Stomach (tissue), 9 donors: ENCODE data around the gene C12orf76. TPM values are rescaled to one million over a fixed set of nuclear protein-coding genes. Genes with fewer than 3 reads are reported as not detected.
"Not testable (repeated sequence)": the region's sequence is repeated elsewhere in the genome, so short reads cannot be mapped to it uniquely, and the experiment has no call there.

ENCODE experiments used
- DNase-seq, 2 donors: peaks; one replicate each; pipeline versions ENCODE4 v3.0.0 to v3.0.0-alpha.2; 2013 to 2019
- H3K27ac ChIP-seq, 5 donors: fragments of 200-600 bp in 4 of 5; sonication (generic) in 4 of 5; one replicate each; pipeline ENCODE4 v1.5.1; 2013 to 2019; ENCODE audit warnings: mild to moderate bottlenecking in 1 of 5, moderate library complexity in 1 of 5
- H3K27me3 ChIP-seq, 3 donors: fragments of 200-600 bp; sonication (generic); one replicate each; pipeline ENCODE4 v1.5.1; 2017 to 2019; ENCODE audit warnings: mixed run types in 1 of 3
- H3K36me3 ChIP-seq, 4 donors: fragments of 200-600 bp; sonication (generic); 1 replicate in 3 of 4; 2 replicates in 1 of 4; pipeline ENCODE4 v1.5.1; 2016 to 2019
- H3K4me1 ChIP-seq, 4 donors: fragments of 200-600 bp; sonication (generic); one replicate each; pipeline ENCODE4 v1.5.1; 2016 to 2019
- H3K4me3 ChIP-seq, 4 donors: fragments of 200-600 bp; sonication (generic) in 3 of 4; one replicate each; pipeline ENCODE4 v1.5.1; 2016 to 2019; ENCODE audit warnings: mild to moderate bottlenecking in 1 of 4
- H3K9me3 ChIP-seq, 4 donors: fragments of 200-600 bp; sonication (generic); one replicate each; pipeline ENCODE4 v1.5.1; 2016 to 2019
- EP300 ChIP-seq: sonication (generic); formaldehyde crosslinking; IDR thresholded peaks from one replicate; pipeline ENCODE4 v1.6.1; 2017; ENCODE audit warnings: antibody characterized with exemption
- POLR2A ChIP-seq, 4 donors: fragments of 450-650 bp; IDR thresholded peaks; one replicate each; pipeline ENCODE4 v1.6.1; 2016; ENCODE audit warnings: antibody characterized with exemption in 4 of 4, control low read depth in 2 of 4, mild to moderate bottlenecking in 1 of 4, moderate library complexity in 1 of 4
- POLR2AphosphoS5 ChIP-seq, 3 donors: sonication (generic); formaldehyde crosslinking; IDR thresholded peaks; one replicate each; pipeline ENCODE4 v1.6.1; 2016; ENCODE audit warnings: antibody characterized with exemption in 3 of 3
- WGBS, 5 donors: extraction: QIAGEN DNeasy Blood & Tissue Kit in 3 of 5; methylation state at CpG; one replicate each; pipeline versions ENCODE4 v1.1.5 to v1.1.7; 2013 to 2018; 5-methylcytosine and 5-hydroxymethylcytosine counted together
- intact Hi-C: fragments of 100-400 bp; cut with DNase I; formaldehyde crosslinking; loops from one replicate; pipeline ENCODE4 v1.15.1; 2023; ENCODE audit warnings: low total_unique reads
- polyA plus RNA-seq, 3 donors: library from polyadenylated mRNA; stranded (reverse); fragments of 200-250 nt; gene quantifications; one replicate each; pipeline ENCODE4 v1.2.3, GENCODE V29; 2013
- total RNA-seq, 5 donors: library from RNA; depleted of rRNA; stranded (reverse); fragments of >200 nt; gene quantifications; one replicate each; pipeline versions ENCODE4 v1.1.0 to v1.2.3, GENCODE V29; 2014 to 2016
- TF ChIP-seq, protein P1 (sequence below), 7 experiments: fragments of 450-650 bp in 4 of 7; fragments of 200-600 bp in 3 of 7; sonication (generic) in 3 of 7; IDR thresholded peaks; one replicate each; pipeline ENCODE4 v1.5.1; 2016 to 2019; ENCODE audit warnings: antibody characterized with exemption in 7 of 7, control low read depth in 2 of 7, mild to moderate bottlenecking in 1 of 7
- donor health status: healthy with polysubstance abuse.
- donor health status: Bipolar disorder and iron deficiency.
- donor health status: healthy.

C12orf76 gene
- total and polyA plus RNA-seq, 8 donors, result 7.0 to 44.2 (median 12.3) TPM

DNA sequence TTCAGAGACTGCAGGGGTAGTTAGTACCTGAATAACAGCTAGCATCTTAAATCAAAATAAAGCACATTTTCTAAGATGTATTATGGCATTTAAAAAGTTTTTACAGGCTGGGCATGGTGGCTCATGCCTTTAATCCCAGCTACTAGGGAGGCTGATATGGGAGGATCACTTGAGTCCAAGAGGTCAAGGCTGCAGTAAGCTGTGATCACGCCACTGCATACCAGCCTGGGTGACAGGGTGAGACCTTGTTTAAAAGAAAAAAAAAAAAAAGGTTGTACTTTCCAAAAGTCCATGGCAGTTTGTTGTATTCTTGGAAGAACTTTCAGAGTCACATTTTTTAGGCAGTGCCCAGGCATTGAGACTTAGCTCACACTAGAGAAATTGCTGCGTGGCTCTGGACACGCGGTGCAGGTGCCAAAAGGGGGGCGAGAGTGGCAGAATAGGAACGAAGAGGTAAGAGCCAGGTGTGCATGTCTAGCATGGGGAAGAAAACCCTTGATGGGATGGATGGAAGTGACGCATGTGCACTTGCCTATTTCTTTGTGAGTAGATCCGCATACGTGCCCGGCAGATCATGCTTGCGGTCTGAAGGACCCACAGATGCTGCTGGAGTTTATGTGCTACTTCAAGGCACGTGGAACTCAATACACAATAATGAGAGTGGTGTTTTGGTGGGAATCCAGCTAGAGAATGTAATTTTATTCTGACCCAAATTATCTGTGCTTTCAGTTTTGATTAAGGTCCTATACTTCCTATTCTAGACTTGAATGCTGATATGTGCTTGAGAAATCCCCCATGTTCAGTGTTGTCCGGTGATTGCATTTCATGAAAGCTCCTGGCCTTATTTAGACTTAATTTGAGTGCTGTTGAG lies 37.2 kb downstream of the C12orf76 start:
- DNase-seq, result no peak
- Histone ChIP-seq H3K27me3 (no peaks in the 10 kb centered on the region), H3K4me1 (peaks cover 0 to 36% (median 12%) of the 10 kb centered on the region in 4 donors), H3K4me3 (no peak overlapping the region), H3K9me3 (no peaks in the 10 kb centered on the region), H3K27ac (peak overlapping the region in 1 of 5 donors; percentile 49), H3K36me3 (peaks cover 20 to 44% (median 44%) of the 10 kb centered on the region in 4 donors)
- TF ChIP-seq POLR2A (IDR thresholded peaks at IDR 0.05) (no peak), POLR2AphosphoS5 (IDR thresholded peaks at IDR 0.05) (no peak), EP300 (no peak)
- TF ChIP-seq, protein P1, sequence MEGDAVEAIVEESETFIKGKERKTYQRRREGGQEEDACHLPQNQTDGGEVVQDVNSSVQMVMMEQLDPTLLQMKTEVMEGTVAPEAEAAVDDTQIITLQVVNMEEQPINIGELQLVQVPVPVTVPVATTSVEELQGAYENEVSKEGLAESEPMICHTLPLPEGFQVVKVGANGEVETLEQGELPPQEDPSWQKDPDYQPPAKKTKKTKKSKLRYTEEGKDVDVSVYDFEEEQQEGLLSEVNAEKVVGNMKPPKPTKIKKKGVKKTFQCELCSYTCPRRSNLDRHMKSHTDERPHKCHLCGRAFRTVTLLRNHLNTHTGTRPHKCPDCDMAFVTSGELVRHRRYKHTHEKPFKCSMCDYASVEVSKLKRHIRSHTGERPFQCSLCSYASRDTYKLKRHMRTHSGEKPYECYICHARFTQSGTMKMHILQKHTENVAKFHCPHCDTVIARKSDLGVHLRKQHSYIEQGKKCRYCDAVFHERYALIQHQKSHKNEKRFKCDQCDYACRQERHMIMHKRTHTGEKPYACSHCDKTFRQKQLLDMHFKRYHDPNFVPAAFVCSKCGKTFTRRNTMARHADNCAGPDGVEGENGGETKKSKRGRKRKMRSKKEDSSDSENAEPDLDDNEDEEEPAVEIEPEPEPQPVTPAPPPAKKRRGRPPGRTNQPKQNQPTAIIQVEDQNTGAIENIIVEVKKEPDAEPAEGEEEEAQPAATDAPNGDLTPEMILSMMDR (IDR thresholded peaks at IDR 0.05), result no peak
- WGBS, 5 donors, result 79 to 92% (median 88%) methylated on average over 13 of the region's 13 CpGs
- intact Hi-C loops, result no loop called here

DNA sequence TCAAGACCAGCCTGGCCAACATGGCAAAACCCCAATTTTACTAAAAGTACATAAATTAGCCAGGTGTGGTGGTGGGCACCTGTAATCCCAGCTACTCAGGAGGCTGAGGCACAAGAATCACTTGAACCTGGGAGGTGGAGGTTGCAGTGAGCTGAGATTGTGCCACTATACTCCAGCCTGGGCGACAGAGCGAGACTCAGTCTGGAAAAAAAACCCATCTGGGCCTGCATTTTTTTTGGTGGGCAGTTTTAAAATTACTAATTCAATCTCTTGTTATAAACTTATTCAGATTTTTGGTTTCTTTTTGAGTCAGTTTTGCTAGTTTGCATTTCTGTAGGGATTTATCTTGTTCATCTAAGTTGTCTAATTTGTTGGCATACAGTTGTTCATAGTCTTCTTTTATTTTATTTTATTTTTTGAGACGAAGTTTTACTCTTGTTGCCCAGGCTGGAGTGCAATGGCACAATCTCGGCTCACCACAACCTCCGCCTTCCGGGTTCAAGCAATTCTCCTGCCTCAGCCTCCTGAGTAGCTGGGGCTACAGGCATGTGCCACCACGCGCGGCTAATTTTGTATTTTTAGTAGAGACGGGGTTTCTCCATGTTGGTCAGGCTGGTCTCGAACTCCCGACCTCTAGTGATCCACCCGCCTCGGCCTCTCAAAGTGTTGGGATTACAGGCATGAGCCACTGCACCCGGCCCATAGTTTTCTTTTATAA lies 39.5 kb downstream of the C12orf76 start:
- WGBS, 5 donors, result 83 to 92% (median 88%) methylated on average over 15 of the region's 15 CpGs
- H3K4me3 ChIP-seq, H3K27ac ChIP-seq, H3K9me3 ChIP-seq, DNase-seq, H3K27me3 ChIP-seq, intact Hi-C loops: not testable (repeated sequence)
- Histone ChIP-seq H3K36me3 (peaks cover 9 to 22% (median 21%) of the 10 kb centered on the region in 4 donors), H3K4me1 (peaks cover 0 to 44% (median 15%) of the 10 kb centered on the region in 4 donors)

DNA sequence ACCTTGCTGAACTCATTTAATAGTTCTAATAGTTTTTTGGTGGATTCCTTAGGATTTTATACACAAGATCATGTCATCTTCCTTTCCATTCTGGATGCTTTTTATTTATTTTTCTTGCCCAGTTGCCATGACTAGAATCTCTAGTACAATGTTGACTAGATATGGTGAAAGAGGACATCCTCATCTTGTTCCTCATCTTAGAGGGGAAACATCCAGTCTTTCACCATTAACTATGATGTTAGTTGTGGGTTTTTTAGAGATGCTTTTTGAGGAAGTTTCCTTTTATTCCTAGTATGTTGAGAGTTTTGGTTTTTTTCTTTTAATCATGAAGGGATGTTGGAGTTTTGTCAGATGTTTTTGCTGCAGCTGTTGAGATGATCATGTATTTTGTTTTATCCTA lies 40.4 kb downstream of the C12orf76 start:
- Histone ChIP-seq H3K36me3 (peaks cover 0 to 19% (median 16%) of the 10 kb centered on the region in 4 donors), H3K4me1 (peaks cover 0 to 53% (median 22%) of the 10 kb centered on the region in 4 donors), H3K4me3 (no peak overlapping the region), H3K9me3 (no peaks in the 10 kb centered on the region), H3K27me3 (no peaks in the 10 kb centered on the region), H3K27ac (peak overlapping the region in 1 of 5 donors; percentile 45)
- TF ChIP-seq EP300, result no peak
- TF ChIP-seq POLR2A (IDR thresholded peaks at IDR 0.05), result no peak
- TF ChIP-seq POLR2AphosphoS5 (IDR thresholded peaks at IDR 0.05), result no peak
- TF ChIP-seq, protein P1 (IDR thresholded peaks at IDR 0.05), result no peak
- DNase-seq, result no peak
- intact Hi-C loops, result no loop called here

DNA sequence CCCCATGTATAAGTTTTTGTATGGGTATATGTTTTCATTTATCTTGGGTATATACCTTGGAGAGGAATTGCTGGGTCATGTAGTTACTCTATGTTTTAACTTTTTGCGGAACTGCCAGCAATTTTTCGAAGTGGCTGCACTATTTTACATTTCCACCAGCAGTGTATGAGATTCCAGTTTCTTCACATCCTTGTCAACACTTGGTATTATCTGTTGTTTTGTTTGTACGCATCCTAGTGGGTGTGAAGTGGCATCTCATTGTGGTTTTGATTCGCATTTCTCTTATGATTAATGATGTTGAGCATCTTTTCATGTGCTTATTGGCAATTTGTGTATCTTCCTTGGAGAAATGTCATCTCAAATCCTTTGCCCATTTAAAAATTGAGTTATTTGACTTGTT lies 42.2 kb downstream of the C12orf76 start:
- H3K36me3 ChIP-seq, result peaks cover 0 to 7% (median 5%) of the 10 kb centered on the region in 4 donors
- H3K4me3 ChIP-seq, result no peak overlapping the region
- no peaks in the 10 kb centered on the region for H3K9me3 ChIP-seq
- no peak for TF ChIP-seq POLR2A (IDR thresholded peaks at IDR 0.05)
- peaks cover 16 to 55% (median 37%) of the 10 kb centered on the region in 4 donors for H3K4me1 ChIP-seq
- no peak for DNase-seq
- WGBS, 5 donors, result 92 to 98% (median 97%) methylated on average over 4 of the region's 4 CpGs
- intact Hi-C loops, result no loop called here
- no peaks in the 10 kb centered on the region for H3K27me3 ChIP-seq
- peak overlapping the region in 1 of 5 donors; percentile 17 for H3K27ac ChIP-seq

DNA sequence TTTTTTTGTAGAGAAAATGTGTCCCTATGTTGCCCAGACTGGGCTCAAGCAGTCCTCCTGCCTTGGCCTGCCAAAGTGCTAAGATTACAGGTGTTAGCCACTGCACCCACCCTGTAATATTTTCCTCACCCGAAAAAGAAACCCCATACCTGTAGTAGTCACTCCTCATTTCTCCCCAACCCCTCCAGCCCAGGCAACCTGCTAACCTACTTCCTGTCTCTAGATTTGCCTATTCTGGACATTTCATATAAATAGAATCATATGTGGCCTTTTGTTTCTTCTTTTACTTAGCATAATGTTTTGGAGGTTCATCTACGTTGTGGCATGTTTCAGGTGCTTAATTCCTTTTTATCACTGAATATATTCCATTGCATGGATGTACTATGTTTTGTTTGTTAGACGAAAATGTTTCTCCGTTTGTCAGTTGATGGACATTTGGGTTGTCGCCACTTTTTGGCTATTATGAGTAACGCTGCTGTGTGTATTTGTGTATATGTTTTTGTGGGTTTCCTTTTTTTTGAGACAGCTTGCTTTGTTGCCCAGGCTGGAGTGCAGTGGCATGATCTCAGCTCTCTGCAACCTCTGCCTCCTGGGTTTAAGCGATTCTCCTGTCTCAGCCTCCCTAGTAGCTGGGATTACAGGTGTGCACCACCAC lies 42.9 kb downstream of the C12orf76 start:
- intact Hi-C loops, result no loop called here
- H3K9me3 ChIP-seq, result no peaks in the 10 kb centered on the region
- H3K27me3 ChIP-seq, result no peaks in the 10 kb centered on the region
- no peak for TF ChIP-seq POLR2A (IDR thresholded peaks at IDR 0.05)
- TF ChIP-seq POLR2AphosphoS5 (IDR thresholded peaks at IDR 0.05), result no peak
- TF ChIP-seq EP300, result no peak
- TF ChIP-seq, protein P1 (IDR thresholded peaks at IDR 0.05), result no peak
- DNase-seq, result no peak
- H3K4me3 ChIP-seq, result no peak overlapping the region
- H3K36me3 ChIP-seq, result peaks cover 0 to 7% (median 5%) of the 10 kb centered on the region in 4 donors
- WGBS, 5 donors, result 86 to 92% (median 89%) methylated on average over 7 of the region's 7 CpGs
- peak overlapping the region in 1 of 5 donors; percentile 17 for H3K27ac ChIP-seq
- peaks cover 21 to 55% (median 39%) of the 10 kb centered on the region in 4 donors for H3K4me1 ChIP-seq
